OCI-LY1 (cell line): ENCODE results near the gene MAST4.

Experiments used
- H2AFZ ChIP-seq: fragments of 200-600 bp; sonication (generic), shearing (Covaris generic); 2 replicates; pipeline ENCODE4 v1.6.0; 2014; ENCODE audit warnings: antibody characterized with exemption, mild to moderate bottlenecking, low read length
- H3F3A ChIP-seq: fragments of 200-600 bp; sonication (generic), shearing (Covaris generic); 2 replicates; pipeline ENCODE4 v1.6.0; 2014; ENCODE audit warnings: mild to moderate bottlenecking, antibody characterized with exemption, low read length, moderate library complexity; ENCODE audit not compliant: insufficient read depth
- H3K27ac ChIP-seq: fragments of 200-600 bp; sonication (generic); 2 replicates; pipeline ENCODE4 v1.5.1; 2014; ENCODE audit warnings: low read length, mixed run types, mild to moderate bottlenecking, low read depth; ENCODE audit not compliant: poor library complexity, severe bottlenecking
- H3K27me3 ChIP-seq: fragments of 200-600 bp; sonication (generic); 2 replicates; pipeline ENCODE4 v1.6.0; 2014; ENCODE audit warnings: antibody characterized with exemption, mild to moderate bottlenecking, low read length, moderate library complexity; ENCODE audit not compliant: insufficient read depth
- H3K36me3 ChIP-seq: fragments of 200-600 bp; sonication (generic); 2 replicates; pipeline ENCODE4 v1.6.1; 2014; ENCODE audit warnings: mild to moderate bottlenecking, antibody characterized with exemption, low read length, moderate library complexity, mixed read lengths; ENCODE audit not compliant: insufficient read depth
- H3K4me1 ChIP-seq: fragments of 200-600 bp; sonication (generic); 2 replicates; pipeline ENCODE4 v1.5.1; 2014; ENCODE audit warnings: mild to moderate bottlenecking, low read length, moderate library complexity; ENCODE audit not compliant: insufficient read depth, severe bottlenecking
- H3K4me2 ChIP-seq: fragments of 200-600 bp; sonication (generic), shearing (Covaris generic); 2 replicates; pipeline ENCODE4 v1.6.1; 2014; ENCODE audit warnings: low read length
- H3K4me3 ChIP-seq: fragments of 200-600 bp; sonication (generic); 2 replicates; pipeline ENCODE4 v1.5.1; 2014; ENCODE audit warnings: low read length, low read depth, mild to moderate bottlenecking, mixed read lengths; ENCODE audit not compliant: poor library complexity, severe bottlenecking
- H3K79me2 ChIP-seq: fragments of 200-600 bp; shearing (Covaris generic); 2 replicates; pipeline ENCODE4 v1.6.1; 2016; ENCODE audit warnings: mixed run types, low read length, mixed read lengths; ENCODE audit not compliant: insufficient read depth
- H3K9ac ChIP-seq: fragments of 200-600 bp; sonication (generic), shearing (Covaris generic); 2 replicates; pipeline ENCODE4 v1.6.1; 2014; ENCODE audit warnings: mild to moderate bottlenecking, low read length, mixed read lengths
- H3K9me2 ChIP-seq: fragments of 200-600 bp; sonication (generic), shearing (Covaris generic); 2 replicates; pipeline ENCODE4 v1.6.1; 2014; ENCODE audit warnings: low read depth, mild to moderate bottlenecking, low read length, mixed read lengths
- H3K9me3 ChIP-seq: fragments of 200-600 bp; shearing (Covaris generic); 2 replicates; pipeline ENCODE4 v1.6.1; 2014; ENCODE audit warnings: low read length, mixed read lengths
- H4K20me1 ChIP-seq: fragments of 200-600 bp; sonication (generic), shearing (Covaris generic); 2 replicates; pipeline ENCODE4 v1.6.0; 2016; ENCODE audit warnings: mild to moderate bottlenecking, low read length; ENCODE audit not compliant: insufficient read depth
- CTCF ChIP-seq: fragments of 200-600 bp; sonication (generic), shearing (Covaris generic); IDR thresholded peaks from 2 replicates; pipeline ENCODE4 v1.5.1; 2017; ENCODE audit warnings: mild to moderate bottlenecking, antibody characterized with exemption, low read length, moderate library complexity, mixed read lengths
- EZH2 ChIP-seq: fragments of 200-600 bp; sonication (generic), shearing (Covaris generic); IDR thresholded peaks from 2 replicates; pipeline ENCODE4 v1.8.0; 2017; ENCODE audit warnings: borderline replicate concordance, mixed run types, mild to moderate bottlenecking, antibody characterized with exemption, low read length, moderate library complexity, mixed read lengths

Gene MAST4

GRCh38 chr5:66967102-66967501, 370.9 kb downstream of the MAST4 start:
- Histone ChIP-seq H3K9me2 (no peaks in the 10 kb centered on the region), H3K36me3 (no peaks in the 10 kb centered on the region), H3K9ac (no peak overlapping the region), H3F3A (no peaks in the 10 kb centered on the region), H4K20me1 (no peaks in the 10 kb centered on the region), H3K4me3 (no peak overlapping the region), H3K79me2 (no peaks in the 10 kb centered on the region), H3K4me2 (no peak overlapping the region), H3K9me3 (no peaks in the 10 kb centered on the region), H2AFZ (no peak overlapping the region), H3K27me3 (no peaks in the 10 kb centered on the region), H3K4me1 (no peaks in the 10 kb centered on the region), H3K27ac (no peak overlapping the region)
- no peak for TF ChIP-seq EZH2
- no peak for TF ChIP-seq CTCF

GRCh38 chr5:66967826-66968262, 371.7 kb downstream of the MAST4 start:
- Histone ChIP-seq H3K9me3 (no peaks in the 10 kb centered on the region), H2AFZ (no peak overlapping the region), H3K9me2 (no peaks in the 10 kb centered on the region), H3K4me1 (no peaks in the 10 kb centered on the region), H3K4me3 (no peak overlapping the region), H4K20me1 (no peaks in the 10 kb centered on the region), H3K9ac (no peak overlapping the region), H3K36me3 (no peaks in the 10 kb centered on the region), H3K79me2 (no peaks in the 10 kb centered on the region), H3K27ac (no peak overlapping the region), H3F3A (no peaks in the 10 kb centered on the region), H3K27me3 (no peaks in the 10 kb centered on the region), H3K4me2 (no peak overlapping the region)
- TF ChIP-seq CTCF (no peak), EZH2 (no peak)

- no peaks in the 10 kb centered on the region for H3K27me3 ChIP-seq
- H3K36me3 ChIP-seq = no peaks in the 10 kb centered on the region
- H3K4me3 ChIP-seq = no peak overlapping the region
- H2AFZ ChIP-seq = no peak overlapping the region
- no peak overlapping the region for H3K4me2 ChIP-seq
- H3K27ac ChIP-seq = no peak overlapping the region
- no peaks in the 10 kb centered on the region for H3K79me2 ChIP-seq
- H3K4me1 ChIP-seq = no peaks in the 10 kb centered on the region
- H4K20me1 ChIP-seq = no peaks in the 10 kb centered on the region
- H3K9me3 ChIP-seq = no peaks in the 10 kb centered on the region
- no peaks in the 10 kb centered on the region for H3K9me2 ChIP-seq
- H3F3A ChIP-seq = no peaks in the 10 kb centered on the region
- H3K9ac ChIP-seq = no peak overlapping the region
- TF ChIP-seq EZH2 (no peak), CTCF (no peak)
Observed at GRCh38 chr5:66969484-66969883, 373.3 kb downstream of the MAST4 start.
